Right renal cortex interstitium (tissue), 3 donors: ENCODE measurements around the gene LBHD1. TPM values are rescaled to one million over a fixed set of nuclear protein-coding genes. Genes with fewer than 3 reads are reported as not detected.
A peak's percentile ranks its signal among the peaks of the same experiment; 100 is the strongest.
"Not testable (repeated sequence)": the region's sequence is repeated elsewhere in the genome, so short reads cannot be mapped to it uniquely, and the experiment has no call there.

ENCODE experiments used
- DNase-seq, 3 donors: peaks; one replicate each; pipeline ENCODE4 v3.0.0-alpha.2; 2013; ENCODE audit warnings: low read depth in 3 of 3, low spot score in 2 of 3
- polyA plus RNA-seq, 3 donors: library from polyadenylated mRNA; unstranded; fragments of 120-200 nt; gene quantifications; one replicate each; pipeline ENCODE4 v1.2.1, GENCODE V29; 2013; ENCODE audit not compliant: insufficient read length in 3 of 3

The LBHD1 gene
- polyA plus RNA-seq, 3 donors: 5.4 to 8.2 (median 6.1) TPM

DNA sequence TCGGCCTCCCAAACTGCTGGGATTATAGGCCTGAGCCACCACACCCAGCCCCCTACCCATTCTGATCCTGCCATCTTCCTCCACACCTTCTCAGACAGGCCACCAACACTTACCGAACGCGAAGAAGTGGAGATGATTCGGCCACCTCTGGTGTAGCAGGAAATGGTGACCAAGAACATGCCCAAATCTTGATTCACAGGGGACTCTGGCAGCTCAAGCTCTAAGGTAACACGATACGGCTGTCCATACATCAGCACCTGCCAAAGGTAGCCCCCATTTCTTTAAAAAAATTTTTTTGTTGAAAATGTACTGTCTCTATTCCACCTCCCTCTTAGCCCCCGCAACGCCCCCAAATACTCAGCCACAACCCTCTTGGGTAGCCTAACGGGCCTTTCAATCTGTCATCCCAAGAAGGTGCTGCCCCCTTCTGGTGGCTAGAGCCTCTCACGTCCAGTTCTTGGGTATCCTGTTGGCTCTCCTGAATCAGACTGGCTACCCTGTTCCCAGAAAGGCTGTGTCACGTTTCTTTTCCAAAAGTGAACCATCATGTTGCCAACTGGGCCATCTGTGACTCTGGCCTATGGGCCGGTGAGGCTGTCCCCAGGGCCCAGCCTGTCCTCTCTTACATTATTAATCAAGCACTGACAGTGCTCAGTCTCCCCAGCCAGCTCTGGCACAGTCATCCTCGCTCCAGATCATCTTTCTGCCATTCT, 22.5 kb upstream of the LBHD1 start:
- DNase-seq: no peak

DNA sequence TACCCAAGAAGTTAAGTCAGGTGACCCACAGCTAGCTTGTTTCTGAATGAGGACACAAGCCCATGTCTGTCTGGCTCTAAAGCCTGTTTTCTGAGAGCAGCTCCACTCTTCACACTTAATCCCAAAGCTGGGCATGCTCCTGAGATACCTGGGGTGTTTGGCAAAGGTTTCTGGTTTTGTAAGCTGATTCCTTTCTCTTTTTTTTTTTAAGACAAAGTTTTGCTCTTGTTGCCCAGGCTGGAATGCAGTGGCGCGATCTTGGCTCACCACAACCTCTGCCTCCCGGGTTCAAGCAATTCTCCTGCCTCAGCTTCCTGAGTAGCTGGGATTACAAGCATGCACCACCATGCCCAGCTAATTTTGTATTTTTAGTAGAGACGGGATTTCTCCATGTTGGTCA, 21.6 kb upstream of the LBHD1 start:
- DNase-seq: not testable (repeated sequence)

- no peak for DNase-seq
Observed at GRCh38 chr11:62689421-62690183, 17.5 kb upstream of the LBHD1 start, which contains the start of gene LRRN4CL. TSS of gene LRRN4CL (minus strand) at chr11:62689530. CDS start at chr11:62688508, 1,022 bp downstream.

GRCh38 chr11:62688491-62688890, 16.4 kb upstream of the LBHD1 start:
- DNase-seq: no peak

GRCh38 chr11:62687508-62688396, 15.7 kb upstream of the LBHD1 start:
- DNase-seq: no peak

DNA sequence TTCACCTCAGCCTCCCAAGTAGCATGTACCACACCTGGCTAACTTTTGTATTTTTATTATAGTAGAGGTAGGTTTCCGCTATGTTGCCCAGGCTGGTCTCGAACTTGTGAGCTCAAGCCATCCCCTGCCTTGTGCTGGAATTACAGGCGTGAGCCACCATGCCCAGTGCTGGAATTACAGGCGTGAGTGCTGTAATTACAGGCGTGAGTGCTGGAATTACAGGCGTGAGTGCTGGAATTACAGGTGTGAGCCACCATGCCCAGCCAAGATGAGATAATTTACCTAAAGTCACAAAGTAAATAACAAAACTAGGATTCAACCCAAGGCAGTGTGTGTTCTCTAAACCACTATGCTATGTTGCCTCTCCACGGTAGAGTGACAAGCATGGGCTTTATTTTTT, 10.5 kb upstream of the LBHD1 start:
- no peak for DNase-seq

GRCh38 chr11:62680825-62681240, 8.8 kb upstream of the LBHD1 start:
- DNase-seq: no peak

DNA sequence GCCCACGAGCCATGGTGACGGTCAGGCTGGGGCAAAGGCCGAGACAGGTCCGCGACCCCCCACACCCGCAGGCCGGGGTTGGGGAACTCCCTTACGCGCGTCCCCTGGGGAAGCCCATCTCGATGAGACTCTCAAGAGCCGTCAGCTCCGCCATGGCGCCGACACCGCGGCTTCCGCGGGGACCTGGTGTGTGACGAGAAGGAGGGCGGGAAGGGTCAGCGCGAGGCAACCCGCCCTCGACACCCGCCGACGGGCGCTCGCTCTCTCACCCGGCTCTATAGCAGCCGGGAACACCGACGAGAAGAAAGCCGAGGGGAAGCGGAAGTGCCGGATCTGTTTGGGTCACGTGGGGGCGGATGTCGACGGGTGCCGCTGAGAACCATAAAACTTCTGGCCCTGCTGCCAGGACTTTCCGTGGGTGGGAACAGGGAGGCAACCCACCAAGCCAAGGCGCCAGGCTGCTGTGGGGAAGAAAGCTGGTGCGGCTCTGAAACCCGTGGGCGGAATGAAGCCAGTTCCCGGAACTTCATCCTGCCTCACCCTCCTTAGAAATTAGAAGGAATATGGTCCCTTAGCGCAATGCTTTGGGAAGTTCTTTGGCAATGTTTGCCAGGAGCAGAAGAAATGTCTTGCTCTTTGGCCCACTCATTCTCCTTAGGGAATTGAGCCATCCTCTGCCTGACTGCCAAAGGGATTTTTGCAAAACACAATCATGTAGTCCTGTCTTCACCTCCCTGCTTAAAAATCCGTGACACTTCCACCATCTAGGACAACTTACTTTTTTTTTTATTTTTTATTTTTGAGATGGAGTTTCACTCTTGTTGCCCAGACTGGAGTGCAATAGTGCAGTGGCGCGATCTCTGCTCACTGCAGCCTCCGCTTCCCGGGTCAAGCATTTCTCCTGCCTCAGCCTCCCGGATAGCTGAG, 7.0 kb upstream of the LBHD1 start, which contains the start of gene UBXN1:
UBXN1 (minus strand) TSS at position 304 of the 927 bp plus-strand sequence; CDS start at position 154, 150 bp downstream.
- peak in 1 of 3 donors; percentile 76 for DNase-seq

DNA sequence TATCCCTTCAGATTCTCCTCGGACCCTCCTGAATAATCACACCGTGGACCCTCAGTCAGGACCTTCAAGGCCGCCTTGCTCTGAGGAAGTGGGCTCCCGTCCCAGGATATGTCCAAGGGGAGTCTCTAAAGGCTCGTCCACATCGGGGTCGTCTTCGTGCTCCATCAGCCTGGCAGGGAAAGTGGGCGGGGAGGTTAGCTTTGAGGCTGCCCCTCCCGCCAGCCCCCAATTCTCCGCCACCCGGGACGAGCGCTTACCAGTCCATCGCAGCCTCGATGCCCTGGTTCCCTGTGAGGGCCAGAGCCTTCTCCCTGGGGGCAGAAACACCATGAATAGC, 6.3 kb upstream of the LBHD1 start:
- no peak for DNase-seq

DNA sequence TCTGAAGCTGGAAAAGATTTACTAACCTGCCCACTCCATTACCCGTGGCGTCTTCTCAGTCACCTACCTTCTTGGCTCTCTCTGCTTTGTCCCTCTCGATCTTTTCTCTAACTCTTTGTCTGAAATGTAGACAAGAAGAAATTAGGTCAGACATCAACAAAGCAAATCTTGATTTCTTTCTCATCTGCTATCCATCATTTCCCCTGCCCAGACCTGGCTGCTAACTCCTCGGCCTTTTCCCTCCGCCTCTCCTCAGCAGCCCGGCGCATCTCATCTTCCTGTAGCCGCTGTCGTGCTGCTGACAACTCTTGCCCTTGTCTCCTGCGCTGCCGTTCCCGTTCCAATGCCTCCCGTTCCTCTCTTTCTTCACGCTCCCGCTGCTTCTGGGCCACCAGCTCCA, 5.6 kb upstream of the LBHD1 start:
- DNase-seq: no peak

DNA sequence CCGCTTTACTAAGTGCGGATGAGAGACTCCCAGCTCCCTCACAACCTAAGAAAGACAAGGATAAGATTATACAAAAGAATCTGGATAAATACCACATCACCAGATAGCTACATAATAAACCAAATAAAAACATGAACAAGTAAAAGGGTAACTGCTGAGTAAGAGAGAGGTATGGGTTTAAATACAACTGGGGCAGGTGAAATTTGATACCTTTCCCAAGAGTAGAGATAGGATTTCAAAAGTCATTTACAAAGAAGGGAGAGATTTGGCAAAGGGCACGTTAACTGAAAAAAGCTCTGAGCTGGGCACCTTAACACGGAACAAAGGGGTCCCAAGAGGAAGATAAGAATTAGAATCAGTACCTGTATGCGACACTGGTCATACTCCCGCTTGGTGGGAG, 5.1 kb upstream of the LBHD1 start:
- DNase-seq: no peak

DNA sequence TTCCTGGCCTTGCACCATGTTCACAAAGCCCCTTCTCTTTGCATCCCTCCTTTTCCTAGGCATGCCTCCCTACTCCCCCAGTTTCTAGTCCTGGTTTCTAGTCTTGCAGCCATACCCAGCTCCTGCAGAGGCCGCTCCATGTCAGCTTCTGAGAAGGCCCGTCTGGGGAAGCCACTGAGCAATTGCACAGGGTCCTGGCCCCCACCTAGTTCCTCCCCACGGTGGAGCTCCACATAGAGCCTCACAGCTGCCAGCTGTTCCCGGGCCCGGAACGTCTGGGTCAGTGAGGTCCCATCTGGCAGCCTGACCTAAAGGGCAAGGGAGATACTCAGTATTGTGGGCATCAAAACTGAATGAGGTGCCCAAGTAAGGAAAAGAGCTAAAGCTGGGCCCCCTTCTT, 4.6 kb upstream of the LBHD1 start:
- no peak for DNase-seq

- DNase-seq: not testable (repeated sequence)
Observed at GRCh38 chr11:62675415-62675814, 3.3 kb upstream of the LBHD1 start.

DNA sequence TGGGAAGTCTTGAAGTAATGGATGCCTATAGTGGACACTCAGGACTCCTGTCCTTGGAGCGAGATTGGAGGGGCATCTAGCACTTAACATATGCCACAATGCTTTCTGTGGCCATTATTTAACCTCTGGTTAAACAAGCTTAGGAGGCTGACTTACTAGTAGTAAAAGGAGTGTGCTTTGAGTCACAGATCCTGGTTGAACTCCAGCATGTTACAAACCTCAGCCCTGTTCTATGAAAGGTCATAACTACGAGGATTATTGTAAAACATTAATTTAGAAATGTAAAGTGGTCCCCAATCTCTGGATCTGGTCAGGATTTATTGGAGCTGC, 1.1 kb upstream of the LBHD1 start:
- DNase-seq: no peak

DNA sequence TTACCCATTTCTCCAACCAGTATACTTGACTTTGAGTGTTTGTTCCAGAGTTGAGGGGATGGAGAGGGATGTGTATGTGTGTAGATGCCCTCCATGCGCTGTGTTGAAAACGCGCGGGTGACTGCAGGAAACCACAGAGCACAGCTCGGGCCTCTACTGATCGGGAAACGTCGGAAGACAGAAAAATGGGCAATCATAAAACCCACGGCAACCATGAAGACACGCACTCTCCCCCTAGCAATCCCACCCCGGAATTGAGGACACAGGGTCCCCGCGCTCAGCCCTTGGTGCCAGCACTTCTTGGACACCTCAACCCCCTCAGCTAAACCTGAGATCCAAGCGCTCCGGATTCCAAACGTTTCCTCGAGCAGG, 845 bp downstream of the LBHD1 start:
- no peak for DNase-seq

DNA sequence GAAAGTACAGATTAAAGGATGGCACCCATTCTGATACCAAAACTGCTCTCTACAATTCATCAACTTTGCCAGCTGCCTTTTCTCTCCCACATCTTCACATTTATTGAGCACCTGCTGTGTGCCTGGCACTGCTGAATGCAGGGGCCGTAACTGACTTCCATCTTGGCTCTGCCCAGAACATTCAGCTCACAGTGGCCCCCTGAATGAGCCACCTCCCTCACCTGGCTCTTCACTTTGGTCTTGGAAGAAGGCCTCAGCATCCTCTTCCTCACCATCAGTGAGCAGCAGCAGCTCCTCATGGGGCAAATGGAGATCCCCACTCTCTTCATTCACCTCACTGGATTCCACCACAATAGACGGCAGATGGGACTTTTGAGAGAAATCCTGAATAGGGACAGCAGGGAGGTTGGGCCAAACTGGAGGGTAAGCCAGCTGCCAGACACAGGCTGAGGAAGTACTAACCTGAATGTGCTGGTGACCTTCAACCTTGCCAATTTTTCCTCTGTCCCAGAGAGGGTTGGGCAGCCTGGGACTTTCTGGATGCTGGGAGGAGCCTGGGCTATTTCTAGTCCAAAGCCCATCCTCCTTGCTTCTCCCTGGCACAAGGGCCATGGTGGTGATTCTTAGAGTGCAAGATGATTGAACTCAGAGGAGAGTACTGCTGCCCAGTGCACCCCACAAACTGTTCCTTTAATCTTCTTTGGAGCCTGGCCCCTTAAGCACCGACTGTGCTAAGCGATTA, 2.5 kb downstream of the LBHD1 start:
- DNase-seq: no peak

DNA sequence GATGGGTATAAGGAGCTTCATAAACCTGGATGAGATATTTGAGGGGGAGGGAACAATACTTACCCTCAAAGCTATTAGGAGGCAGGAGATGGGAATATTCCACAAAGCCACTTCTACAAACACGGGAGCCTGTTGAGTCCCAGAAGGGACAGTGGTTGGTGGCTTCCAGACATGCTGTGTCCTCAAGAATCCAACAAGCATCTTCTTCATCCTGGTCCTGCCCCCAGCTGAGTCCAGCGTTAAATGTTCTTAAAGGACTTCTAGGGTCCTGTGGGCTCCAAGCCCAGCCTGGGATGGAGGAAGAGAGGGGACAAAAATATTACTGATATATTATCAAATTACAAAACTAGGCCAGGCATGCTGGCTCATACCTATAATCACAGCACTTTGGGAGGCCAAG, 4.6 kb downstream of the LBHD1 start:
- DNase-seq: no peak

DNA sequence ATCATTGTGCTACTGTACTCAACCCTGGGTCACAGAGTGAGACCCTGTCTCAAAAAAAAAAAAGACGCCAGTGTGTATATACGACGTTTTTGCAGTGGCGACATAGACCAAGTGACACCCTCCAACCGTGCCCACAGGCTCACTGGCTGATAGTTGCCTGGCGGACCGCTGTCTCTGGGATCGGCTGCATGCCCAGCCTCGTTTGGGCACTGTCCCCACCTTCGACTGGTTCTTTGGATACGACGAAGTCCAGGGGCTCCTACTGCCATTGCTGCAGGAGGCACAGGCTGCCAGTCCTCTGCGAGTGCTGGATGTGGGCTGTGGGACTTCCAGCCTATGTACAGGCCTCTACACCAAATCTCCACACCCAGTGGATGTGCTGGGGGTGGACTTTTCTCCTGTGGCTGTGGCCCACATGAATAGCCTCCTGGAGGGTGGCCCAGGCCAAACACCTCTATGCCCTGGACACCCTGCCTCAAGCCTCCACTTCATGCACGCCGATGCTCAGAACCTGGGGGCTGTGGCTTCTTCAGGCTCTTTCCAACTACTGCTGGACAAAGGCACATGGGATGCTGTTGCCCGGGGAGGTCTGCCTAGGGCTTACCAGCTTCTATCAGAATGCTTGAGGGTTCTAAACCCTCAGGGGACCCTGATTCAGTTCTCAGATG, 5.7 kb downstream of the LBHD1 start:
- no peak for DNase-seq
